GM23338 (cell line): ENCODE measurements around the gene GGT6.

Experiments
- CREB1 ChIP-seq: fragments of 250-450 bp; sonication (Bioruptor Pico); IDR thresholded peaks from 2 replicates; pipeline ENCODE4 v1.5.0; 2020; ENCODE audit warnings: low read depth, mild to moderate bottlenecking, moderate library complexity
- CTCF ChIP-seq, 2 experiments: fragments of 200-600 bp in 1 of 2; sonication (generic) in 1 of 2; conservative IDR thresholded peaks; 2 replicates each; pipeline versions ENCODE4 v1.5.1 to v1.6.1; 2016 to 2017; ENCODE audit warnings: antibody characterized with exemption in 2 of 2, low read depth in 2 of 2, mild to moderate bottlenecking in 2 of 2, moderate library complexity in 1 of 2
- ETS1 ChIP-seq: IDR thresholded peaks from 2 replicates; pipeline ENCODE4 v1.6.1; 2016; ENCODE audit warnings: antibody characterized with exemption
- EZH2 ChIP-seq: fragments of 200-600 bp; sonication (generic); IDR thresholded peaks from one replicate; pipeline ENCODE4 v1.8.0; 2017; ENCODE audit warnings: antibody characterized with exemption, mild to moderate bottlenecking, low read depth; ENCODE audit not compliant: unreplicated experiment
- EZH2phosphoT487 ChIP-seq: fragments of 200-600 bp; sonication (generic); IDR thresholded peaks from one replicate; pipeline ENCODE4 v1.8.1; 2018; ENCODE audit warnings: antibody characterized with exemption; ENCODE audit not compliant: unreplicated experiment
- POLR2AphosphoS5 ChIP-seq: IDR thresholded peaks from 2 replicates; pipeline ENCODE4 v1.6.1; 2016; ENCODE audit warnings: antibody characterized with exemption, low read depth
- REST ChIP-seq: IDR thresholded peaks from one replicate; pipeline ENCODE4 v1.6.1; 2018; ENCODE audit warnings: antibody characterized with exemption; ENCODE audit not compliant: unreplicated experiment
- STAT1 ChIP-seq: IDR thresholded peaks from one replicate; pipeline ENCODE4 v1.6.1; 2016; ENCODE audit warnings: antibody characterized with exemption; ENCODE audit not compliant: unreplicated experiment
- ZNF331 ChIP-seq: fragments of 250-450 bp; sonication (Bioruptor Pico); IDR thresholded peaks from 2 replicates; pipeline ENCODE4 v1.5.0; 2020; ENCODE audit warnings: low read depth, mild to moderate bottlenecking, moderate library complexity
- ZNF462 ChIP-seq: fragments of 250-450 bp; sonication (Bioruptor Pico); IDR thresholded peaks from 2 replicates; pipeline ENCODE4 v1.5.0; 2020; ENCODE audit warnings: mild to moderate bottlenecking, moderate library complexity

GRCh38 chr17:4530799-4531730 is 29.3 kb downstream of the GGT6 start:
- TF ChIP-seq REST, result no peak
- no peak for TF ChIP-seq CTCF (conservative IDR thresholded peaks at IDR 0.05; ENCODE audit: low read depth in 2 of 2)
- TF ChIP-seq ZNF462 (CRISPR knock-in tag), result no peak
- no peak for TF ChIP-seq POLR2AphosphoS5
- no peak for TF ChIP-seq EZH2
- no peak for TF ChIP-seq CREB1 (CRISPR knock-in tag)
- no peak for TF ChIP-seq ETS1
- no peak for TF ChIP-seq EZH2phosphoT487
- no peak for TF ChIP-seq ZNF331
- TF ChIP-seq STAT1, result no peak
